Activated naive CD8-positive, alpha-beta T cell (primary cell): ENCODE data around the gene KLHL2.

Experiments used
- H3K27ac Mint-ChIP-seq: one replicate; pipeline ENCODE4 v1.8.0; 2021; ENCODE audit warnings: mixed read lengths
- H3K27me3 Mint-ChIP-seq: one replicate; pipeline ENCODE4 v1.8.0; 2021; ENCODE audit warnings: mixed read lengths
- H3K36me3 Mint-ChIP-seq: one replicate; pipeline ENCODE4 v1.8.0; 2021; ENCODE audit warnings: mixed read lengths
- H3K4me1 Mint-ChIP-seq: one replicate; pipeline ENCODE4 v1.8.0; 2021; ENCODE audit warnings: low read depth, mixed read lengths
- H3K4me3 Mint-ChIP-seq: one replicate; pipeline ENCODE4 v1.8.0; 2021; ENCODE audit warnings: mild to moderate bottlenecking, mixed read lengths
- H3K9me3 Mint-ChIP-seq: one replicate; pipeline ENCODE4 v1.8.0; 2021; ENCODE audit warnings: low read depth, mixed read lengths

KLHL2 gene

GRCh38 chr4:165191814-165192499, 15.4 kb upstream of the KLHL2 start:
- peaks cover 18% of the 10 kb centered on the region for H3K4me1 Mint-ChIP-seq
- H3K4me3 Mint-ChIP-seq, result no peak overlapping the region
- no peaks in the 10 kb centered on the region for H3K9me3 Mint-ChIP-seq
- no peaks in the 10 kb centered on the region for H3K36me3 Mint-ChIP-seq
- H3K27me3 Mint-ChIP-seq, result no peaks in the 10 kb centered on the region
- no peak overlapping the region for H3K27ac Mint-ChIP-seq

- peaks cover 18% of the 10 kb centered on the region for H3K4me1 Mint-ChIP-seq
- H3K27me3 Mint-ChIP-seq, result no peaks in the 10 kb centered on the region
- no peak overlapping the region for H3K27ac Mint-ChIP-seq
- H3K9me3 Mint-ChIP-seq, result no peaks in the 10 kb centered on the region
- H3K36me3 Mint-ChIP-seq, result no peaks in the 10 kb centered on the region
- H3K4me3 Mint-ChIP-seq, result no peak overlapping the region
These were observed 14.9 kb upstream of the KLHL2 start for GRCh38 chr4:165192500-165192898.

- H3K27me3 Mint-ChIP-seq, result no peaks in the 10 kb centered on the region
- no peak overlapping the region for H3K4me3 Mint-ChIP-seq
- H3K36me3 Mint-ChIP-seq, result no peaks in the 10 kb centered on the region
- peaks cover 18% of the 10 kb centered on the region for H3K4me1 Mint-ChIP-seq
- no peak overlapping the region for H3K27ac Mint-ChIP-seq
- no peaks in the 10 kb centered on the region for H3K9me3 Mint-ChIP-seq
These were observed 14.4 kb upstream of the KLHL2 start for GRCh38 chr4:165192956-165193355.

GRCh38 chr4:165194368-165194767, 13.0 kb upstream of the KLHL2 start:
- no peaks in the 10 kb centered on the region for H3K9me3 Mint-ChIP-seq
- H3K27me3 Mint-ChIP-seq, result no peaks in the 10 kb centered on the region
- H3K36me3 Mint-ChIP-seq, result no peaks in the 10 kb centered on the region
- H3K27ac Mint-ChIP-seq, result no peak overlapping the region
- H3K4me1 Mint-ChIP-seq, result peaks cover 20% of the 10 kb centered on the region
- no peak overlapping the region for H3K4me3 Mint-ChIP-seq

- Mint-ChIP-seq H3K9me3 (no peaks in the 10 kb centered on the region), H3K27me3 (no peaks in the 10 kb centered on the region), H3K4me1 (peaks cover 1% of the 10 kb centered on the region), H3K27ac (no peak overlapping the region), H3K4me3 (no peak overlapping the region), H3K36me3 (no peaks in the 10 kb centered on the region)
These were observed 9.0 kb upstream of the KLHL2 start for GRCh38 chr4:165198329-165198728.

- Mint-ChIP-seq H3K4me3 (no peak overlapping the region), H3K36me3 (no peaks in the 10 kb centered on the region), H3K4me1 (peaks cover 11% of the 10 kb centered on the region), H3K27ac (no peak overlapping the region), H3K27me3 (no peaks in the 10 kb centered on the region), H3K9me3 (no peaks in the 10 kb centered on the region)
These were observed 8.1 kb upstream of the KLHL2 start for GRCh38 chr4:165199286-165199685.

GRCh38 chr4:165199722-165200121, 7.6 kb upstream of the KLHL2 start:
- H3K9me3 Mint-ChIP-seq, result no peaks in the 10 kb centered on the region
- no peak overlapping the region for H3K4me3 Mint-ChIP-seq
- no peak overlapping the region for H3K27ac Mint-ChIP-seq
- H3K4me1 Mint-ChIP-seq, result peaks cover 15% of the 10 kb centered on the region
- no peaks in the 10 kb centered on the region for H3K27me3 Mint-ChIP-seq
- no peaks in the 10 kb centered on the region for H3K36me3 Mint-ChIP-seq

- no peaks in the 10 kb centered on the region for H3K9me3 Mint-ChIP-seq
- H3K4me1 Mint-ChIP-seq, result peaks cover 33% of the 10 kb centered on the region
- H3K4me3 Mint-ChIP-seq, result no peak overlapping the region
- H3K27me3 Mint-ChIP-seq, result no peaks in the 10 kb centered on the region
- H3K27ac Mint-ChIP-seq, result no peak overlapping the region
- no peaks in the 10 kb centered on the region for H3K36me3 Mint-ChIP-seq
These were observed 5.6 kb upstream of the KLHL2 start for GRCh38 chr4:165201806-165202205.

GRCh38 chr4:165203541-165204461, 3.6 kb upstream of the KLHL2 start:
- Mint-ChIP-seq H3K27ac (peak overlapping the region; percentile 24), H3K4me3 (peak overlapping the region; percentile 72), H3K27me3 (no peaks in the 10 kb centered on the region), H3K4me1 (peaks cover 41% of the 10 kb centered on the region), H3K36me3 (no peaks in the 10 kb centered on the region), H3K9me3 (no peaks in the 10 kb centered on the region)

- no peaks in the 10 kb centered on the region for H3K27me3 Mint-ChIP-seq
- peak overlapping the region; percentile 24 for H3K27ac Mint-ChIP-seq
- peaks cover 3% of the 10 kb centered on the region for H3K36me3 Mint-ChIP-seq
- no peaks in the 10 kb centered on the region for H3K9me3 Mint-ChIP-seq
- peaks cover 47% of the 10 kb centered on the region for H3K4me1 Mint-ChIP-seq
- H3K4me3 Mint-ChIP-seq, result peak overlapping the region; percentile 72
These were observed 2.9 kb upstream of the KLHL2 start for GRCh38 chr4:165204462-165204830.

GRCh38 chr4:165207016-165207430, 338 bp upstream of the KLHL2 start:
- Mint-ChIP-seq H3K4me3 (peak overlapping the region; percentile 92), H3K36me3 (peaks cover 3% of the 10 kb centered on the region), H3K27ac (peak overlapping the region; percentile 92), H3K9me3 (no peaks in the 10 kb centered on the region), H3K27me3 (no peaks in the 10 kb centered on the region), H3K4me1 (peaks cover 72% of the 10 kb centered on the region)

GRCh38 chr4:165208221-165208652, 876 bp downstream of the KLHL2 start:
- H3K27me3 Mint-ChIP-seq, result no peaks in the 10 kb centered on the region

GRCh38 chr4:165208741-165209388, 1.5 kb downstream of the KLHL2 start:
- H3K4me3 Mint-ChIP-seq, result peak overlapping the region; percentile 92
- H3K9me3 Mint-ChIP-seq, result no peaks in the 10 kb centered on the region
- no peaks in the 10 kb centered on the region for H3K27me3 Mint-ChIP-seq
- peaks cover 3% of the 10 kb centered on the region for H3K36me3 Mint-ChIP-seq
- H3K4me1 Mint-ChIP-seq, result peaks cover 84% of the 10 kb centered on the region
- H3K27ac Mint-ChIP-seq, result peak overlapping the region; percentile 87

More at GRCh38 chr4:165208221-165208652, 876 bp downstream of the KLHL2 start:
- Mint-ChIP-seq H3K27ac (peak overlapping the region; percentile 87), H3K9me3 (no peaks in the 10 kb centered on the region), H3K36me3 (peaks cover 3% of the 10 kb centered on the region), H3K4me3 (peak overlapping the region; percentile 92), H3K4me1 (peaks cover 83% of the 10 kb centered on the region)

- Mint-ChIP-seq H3K4me1 (peaks cover 84% of the 10 kb centered on the region), H3K9me3 (no peaks in the 10 kb centered on the region), H3K36me3 (peaks cover 3% of the 10 kb centered on the region), H3K4me3 (no peak overlapping the region), H3K27me3 (no peaks in the 10 kb centered on the region), H3K27ac (peak overlapping the region; percentile 80)
These were observed 2.4 kb downstream of the KLHL2 start for GRCh38 chr4:165209796-165210195.

- H3K27ac Mint-ChIP-seq, result peak overlapping the region; percentile 80
- H3K36me3 Mint-ChIP-seq, result peaks cover 3% of the 10 kb centered on the region
- H3K9me3 Mint-ChIP-seq, result no peaks in the 10 kb centered on the region
- H3K4me3 Mint-ChIP-seq, result peak overlapping the region; percentile 1
- peaks cover 85% of the 10 kb centered on the region for H3K4me1 Mint-ChIP-seq
- H3K27me3 Mint-ChIP-seq, result no peaks in the 10 kb centered on the region
These were observed 3.2 kb downstream of the KLHL2 start for GRCh38 chr4:165210566-165210965.
